Measurements from ENCODE around the gene TLE4.

The TLE4 gene

GRCh38 chr9:79568337-79569101 lies 3.2 kb upstream of the TLE4 start:
- Histone ChIP-seq H3K36me3 (ENCODE audit: insufficient read depth, low read length) (no peaks in the 10 kb centered on the region), H3K9me3 (ENCODE audit: insufficient read depth, low read depth, low read length) (no peaks in the 10 kb centered on the region), H3F3A (ENCODE audit: low read depth) (peaks cover 4% of the 10 kb centered on the region), H4K20me1 (ENCODE audit: insufficient read depth, low read length, poor library complexity, severe bottlenecking) (peaks cover 12% of the 10 kb centered on the region), H3K9me2 (replicated peaks; ENCODE audit: low read depth, low read length) (no peaks in the 10 kb centered on the region), H3K27me3 (ENCODE audit: insufficient read depth, low read length, poor library complexity, severe bottlenecking) (no peaks in the 10 kb centered on the region), H3K9ac (ENCODE audit: low read depth, low read length, poor library complexity, severe bottlenecking) (no peak overlapping the region), H3K4me3 (ENCODE audit: low read length, poor library complexity, severe bottlenecking) (no peak overlapping the region), H3K4me2 (ENCODE audit: low read depth, low read length, poor library complexity, severe bottlenecking) (no peak overlapping the region), H3K79me2 (ENCODE audit: insufficient read depth, low read length) (peaks cover 8% of the 10 kb centered on the region), H3K4me1 (ENCODE audit: insufficient read depth, low read length, poor library complexity, severe bottlenecking) (peaks cover 8% of the 10 kb centered on the region), H2AFZ (ENCODE audit: low read length) (no peak overlapping the region)
- TF ChIP-seq EZH2phosphoT487 (IDR thresholded peaks at IDR 0.05; ENCODE audit: borderline replicate concordance) = no peak
- TF ChIP-seq CTCF (conservative IDR thresholded peaks at IDR 0.05; ENCODE audit: low read length) = no peak

GRCh38 chr9:79569814-79570447 lies 1.8 kb upstream of the TLE4 start:
- Histone ChIP-seq H3K27me3 (ENCODE audit: insufficient read depth, low read length, poor library complexity, severe bottlenecking) (no peaks in the 10 kb centered on the region), H3K9me2 (replicated peaks; ENCODE audit: low read depth, low read length) (no peaks in the 10 kb centered on the region), H3F3A (ENCODE audit: low read depth) (peaks cover 4% of the 10 kb centered on the region), H3K79me2 (ENCODE audit: insufficient read depth, low read length) (peaks cover 22% of the 10 kb centered on the region), H3K4me1 (ENCODE audit: insufficient read depth, low read length, poor library complexity, severe bottlenecking) (peaks cover 18% of the 10 kb centered on the region), H2AFZ (ENCODE audit: low read length) (no peak overlapping the region), H3K4me2 (ENCODE audit: low read depth, low read length, poor library complexity, severe bottlenecking) (peak overlapping the region; percentile 83), H3K4me3 (ENCODE audit: low read length, poor library complexity, severe bottlenecking) (peak overlapping the region; percentile 90), H3K9ac (ENCODE audit: low read depth, low read length, poor library complexity, severe bottlenecking) (no peak overlapping the region), H4K20me1 (ENCODE audit: insufficient read depth, low read length, poor library complexity, severe bottlenecking) (peaks cover 26% of the 10 kb centered on the region), H3K9me3 (ENCODE audit: insufficient read depth, low read depth, low read length) (no peaks in the 10 kb centered on the region), H3K36me3 (ENCODE audit: insufficient read depth, low read length) (no peaks in the 10 kb centered on the region)
- TF ChIP-seq CTCF (conservative IDR thresholded peaks at IDR 0.05; ENCODE audit: low read length) = no peak
- no peak for TF ChIP-seq EZH2phosphoT487 (IDR thresholded peaks at IDR 0.05; ENCODE audit: borderline replicate concordance)

GRCh38 chr9:79570448-79571308 lies 1.1 kb upstream of the TLE4 start:
- Histone ChIP-seq H3K36me3 (ENCODE audit: insufficient read depth, low read length) (no peaks in the 10 kb centered on the region), H3K4me2 (ENCODE audit: low read depth, low read length, poor library complexity, severe bottlenecking) (peak overlapping the region; percentile 83), H3K4me1 (ENCODE audit: insufficient read depth, low read length, poor library complexity, severe bottlenecking) (peaks cover 25% of the 10 kb centered on the region), H3K79me2 (ENCODE audit: insufficient read depth, low read length) (peaks cover 30% of the 10 kb centered on the region), H3K9me3 (ENCODE audit: insufficient read depth, low read depth, low read length) (no peaks in the 10 kb centered on the region), H3K9ac (ENCODE audit: low read depth, low read length, poor library complexity, severe bottlenecking) (peak overlapping the region; percentile 80), H3K4me3 (ENCODE audit: low read length, poor library complexity, severe bottlenecking) (peak overlapping the region; percentile 90), H4K20me1 (ENCODE audit: insufficient read depth, low read length, poor library complexity, severe bottlenecking) (peaks cover 34% of the 10 kb centered on the region), H2AFZ (ENCODE audit: low read length) (peak overlapping the region; percentile 89), H3K9me2 (replicated peaks; ENCODE audit: low read depth, low read length) (no peaks in the 10 kb centered on the region), H3F3A (ENCODE audit: low read depth) (peaks cover 4% of the 10 kb centered on the region), H3K27me3 (ENCODE audit: insufficient read depth, low read length, poor library complexity, severe bottlenecking) (no peaks in the 10 kb centered on the region)
- TF ChIP-seq EZH2phosphoT487 (IDR thresholded peaks at IDR 0.05; ENCODE audit: borderline replicate concordance) = no peak
- TF ChIP-seq CTCF (conservative IDR thresholded peaks at IDR 0.05; ENCODE audit: low read length) = no peak

Data from Loucy (cell line).